ENCODE measurements around the gene AFP. TPM values are rescaled to one million over a fixed set of nuclear protein-coding genes. Genes with fewer than 3 reads are reported as not detected.

The AFP gene
- total RNA-seq, 2 experiments from 2014 or later: not detected

DNA sequence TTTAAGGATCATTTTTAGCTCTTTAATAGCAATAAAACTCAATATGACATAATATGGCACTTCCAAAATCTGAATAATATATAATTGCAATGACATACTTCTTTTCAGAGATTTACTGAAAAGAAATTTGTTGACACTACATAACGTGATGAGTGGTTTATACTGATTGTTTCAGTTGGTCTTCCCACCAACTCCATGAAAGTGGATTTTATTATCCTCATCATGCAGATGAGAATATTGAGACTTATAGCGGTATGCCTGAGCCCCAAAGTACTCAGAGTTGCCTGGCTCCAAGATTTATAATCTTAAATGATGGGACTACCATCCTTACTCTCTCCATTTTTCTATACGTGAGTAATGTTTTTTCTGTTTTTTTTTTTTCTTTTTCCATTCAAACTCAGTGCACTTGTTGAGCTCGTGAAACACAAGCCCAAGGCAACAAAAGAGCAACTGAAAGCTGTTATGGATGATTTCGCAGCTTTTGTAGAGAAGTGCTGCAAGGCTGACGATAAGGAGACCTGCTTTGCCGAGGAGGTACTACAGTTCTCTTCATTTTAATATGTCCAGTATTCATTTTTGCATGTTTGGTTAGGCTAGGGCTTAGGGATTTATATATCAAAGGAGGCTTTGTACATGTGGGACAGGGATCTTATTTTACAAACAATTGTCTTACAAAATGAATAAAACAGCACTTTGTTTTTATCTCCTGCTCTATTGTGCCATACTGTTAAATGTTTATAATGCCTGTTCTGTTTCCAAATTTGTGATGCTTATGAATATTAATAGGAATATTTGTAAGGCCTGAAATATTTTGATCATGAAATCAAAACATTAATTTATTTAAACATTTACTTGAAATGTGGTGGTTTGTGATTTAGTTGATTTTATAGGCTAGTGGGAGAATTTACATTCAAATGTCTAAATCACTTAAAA lies 16.6 kb upstream of the AFP start:
- no TSS peak for BruUV-seq (replicated peaks)

GRCh38 chr4:73420615-73421014 lies 15.4 kb upstream of the AFP start:
- Histone ChIP-seq H3K79me2 (ENCODE audit: insufficient read depth, low read depth, low read length) (no peaks in the 10 kb centered on the region), H4K20me1 (ENCODE audit: insufficient read depth, low read length) (no peaks in the 10 kb centered on the region), H3K27ac (ENCODE audit: low read depth, low read length, poor library complexity, severe bottlenecking) (no peak overlapping the region), H3K4me1 (ENCODE audit: insufficient read depth, low read length, poor library complexity, severe bottlenecking) (no peaks in the 10 kb centered on the region), H3K36me3 (ENCODE audit: insufficient read depth, low read length) (no peaks in the 10 kb centered on the region), H2AFZ (ENCODE audit: low read length) (no peak overlapping the region), H3K4me2 (ENCODE audit: low read length) (no peak overlapping the region), H3K9me3 (ENCODE audit: low read length) (no peaks in the 10 kb centered on the region), H3K9me2 (ENCODE audit: insufficient read depth, low read length) (no peaks in the 10 kb centered on the region), H3K4me3 (ENCODE audit: low read depth, low read length, poor library complexity, severe bottlenecking) (no peak overlapping the region)
- no TSS peak for BruUV-seq (replicated peaks)
- intact Hi-C loops (cut with micrococcal nuclease; ENCODE audit: unreplicated experiment): loop anchor here (10.0 kb wide), 1 partner anchor 66 kb away; no protein-coding TSS in a partner anchor
- ChIA-PET POLR2A (no interaction called here), CTCF (ENCODE audit: unreplicated experiment) (no interaction called here)
- TF ChIP-seq EZH2phosphoT487 (IDR thresholded peaks at IDR 0.05; ENCODE audit: borderline replicate concordance, low read depth, low read length) (no peak), CTCF (conservative IDR thresholded peaks at IDR 0.05; ENCODE audit: low read length) (no peak)
- no peak for DNase-seq (ENCODE audit: low spot score)

More for the DNA sequence above, 16.6 kb upstream of the AFP start:
- no peak for DNase-seq (ENCODE audit: low spot score)
- H3K9me3 ChIP-seq (ENCODE audit: low read length): no peaks in the 10 kb centered on the region
- H3K36me3 ChIP-seq (ENCODE audit: insufficient read depth, low read length): no peaks in the 10 kb centered on the region
- ChIA-PET CTCF (ENCODE audit: unreplicated experiment) (no interaction called here), POLR2A (interaction anchor here (0.7 to 1.2 kb wide), 2 partner anchors 13 to 924 kb away, joined by 3 to 4 read pairs; no protein-coding TSS in a partner anchor)
- H3K9me2 ChIP-seq (ENCODE audit: insufficient read depth, low read length): no peaks in the 10 kb centered on the region
- intact Hi-C loops (cut with micrococcal nuclease; ENCODE audit: unreplicated experiment): loop anchor here (10.0 kb wide), 1 partner anchor 65 kb away; no protein-coding TSS in a partner anchor
- H3K79me2 ChIP-seq (ENCODE audit: insufficient read depth, low read depth, low read length): no peaks in the 10 kb centered on the region
- H3K4me3 ChIP-seq (ENCODE audit: low read depth, low read length, poor library complexity, severe bottlenecking): no peak overlapping the region
- H3K27ac ChIP-seq (ENCODE audit: low read depth, low read length, poor library complexity, severe bottlenecking): no peak overlapping the region
- H3K4me1 ChIP-seq (ENCODE audit: insufficient read depth, low read length, poor library complexity, severe bottlenecking): no peaks in the 10 kb centered on the region
- H4K20me1 ChIP-seq (ENCODE audit: insufficient read depth, low read length): no peaks in the 10 kb centered on the region
- H2AFZ ChIP-seq (ENCODE audit: low read length): no peak overlapping the region
- TF ChIP-seq EZH2phosphoT487 (IDR thresholded peaks at IDR 0.05; ENCODE audit: borderline replicate concordance, low read depth, low read length) (no peak), CTCF (conservative IDR thresholded peaks at IDR 0.05; ENCODE audit: low read length) (no peak)
- no peak overlapping the region for H3K4me2 ChIP-seq (ENCODE audit: low read length)

All from OCI-LY7 (cell line).